Rectal smooth muscle tissue (tissue), 1 donor: ENCODE results near the gene CAPSL.

Experiments used
- H3K27ac ChIP-seq: one replicate; pipeline ENCODE4 v1.7.0; 2013; ENCODE audit warnings: low read depth, low read length, inconsistent platforms
- H3K27me3 ChIP-seq: one replicate; pipeline ENCODE4 v1.7.0; 2013; ENCODE audit warnings: low read length; ENCODE audit not compliant: control insufficient read depth, insufficient read depth
- H3K36me3 ChIP-seq: one replicate; pipeline ENCODE4 v1.7.0; 2013; ENCODE audit warnings: low read length; ENCODE audit not compliant: control insufficient read depth, insufficient read depth
- H3K4me1 ChIP-seq: one replicate; pipeline ENCODE4 v1.7.0; 2013; ENCODE audit warnings: low read length; ENCODE audit not compliant: control insufficient read depth, insufficient read depth
- H3K4me3 ChIP-seq: one replicate; pipeline ENCODE4 v1.7.0; 2013; ENCODE audit warnings: low read length
- H3K9ac ChIP-seq: one replicate; pipeline ENCODE4 v1.7.0; 2013; ENCODE audit warnings: low read length

CAPSL gene

DNA sequence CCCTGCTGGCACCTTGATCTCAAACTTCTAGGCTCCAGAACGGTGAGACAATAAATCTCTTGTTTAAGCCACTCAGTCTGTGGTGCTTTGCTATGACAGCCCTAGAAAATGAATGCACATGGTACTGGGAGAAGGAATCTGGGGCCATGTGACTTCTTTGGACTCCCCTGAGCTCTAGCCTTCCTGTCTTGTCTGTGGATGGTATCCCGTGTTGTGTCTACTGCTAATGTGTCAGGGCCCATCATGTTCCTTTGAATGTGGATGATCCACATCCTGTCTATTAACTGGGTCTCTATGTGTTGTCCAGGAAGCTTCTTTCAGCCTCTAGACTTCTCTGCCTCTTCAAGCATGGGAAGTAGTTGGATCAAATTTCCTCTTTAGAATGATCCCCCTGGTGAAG, 56.7 kb downstream of the CAPSL start:
- H3K4me3 ChIP-seq = no peak overlapping the region
- no peaks in the 10 kb centered on the region for H3K36me3 ChIP-seq

DNA sequence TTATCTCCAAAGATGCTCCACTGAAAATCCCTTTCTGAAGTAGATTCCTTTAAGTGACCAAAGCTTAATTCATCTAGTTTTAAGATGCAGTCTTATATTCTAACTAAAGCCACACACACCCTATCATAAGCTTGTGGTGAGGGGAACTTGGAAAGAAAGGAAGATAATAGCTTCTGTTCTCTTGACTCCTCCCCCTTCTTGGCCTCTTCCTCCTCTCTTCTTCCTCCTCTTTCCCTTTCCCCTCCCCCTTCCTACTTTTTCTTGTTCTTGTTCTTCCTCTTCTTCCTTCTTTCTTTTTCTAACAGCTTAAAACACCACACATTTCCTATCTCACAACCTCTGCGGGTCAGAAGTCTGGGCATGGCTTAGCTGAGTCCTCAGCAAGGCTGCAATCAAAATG, 58.3 kb downstream of the CAPSL start:
- no peaks in the 10 kb centered on the region for H3K36me3 ChIP-seq
- H3K4me3 ChIP-seq = no peak overlapping the region
- no peaks in the 10 kb centered on the region for H3K27me3 ChIP-seq
- no peak overlapping the region for H3K27ac ChIP-seq
- H3K4me1 ChIP-seq = no peaks in the 10 kb centered on the region
- no peak overlapping the region for H3K9ac ChIP-seq

More for the DNA sequence above, 56.7 kb downstream of the CAPSL start:
- Histone ChIP-seq H3K9ac (no peak overlapping the region), H3K27me3 (no peaks in the 10 kb centered on the region), H3K4me1 (no peaks in the 10 kb centered on the region), H3K27ac (no peak overlapping the region)

DNA sequence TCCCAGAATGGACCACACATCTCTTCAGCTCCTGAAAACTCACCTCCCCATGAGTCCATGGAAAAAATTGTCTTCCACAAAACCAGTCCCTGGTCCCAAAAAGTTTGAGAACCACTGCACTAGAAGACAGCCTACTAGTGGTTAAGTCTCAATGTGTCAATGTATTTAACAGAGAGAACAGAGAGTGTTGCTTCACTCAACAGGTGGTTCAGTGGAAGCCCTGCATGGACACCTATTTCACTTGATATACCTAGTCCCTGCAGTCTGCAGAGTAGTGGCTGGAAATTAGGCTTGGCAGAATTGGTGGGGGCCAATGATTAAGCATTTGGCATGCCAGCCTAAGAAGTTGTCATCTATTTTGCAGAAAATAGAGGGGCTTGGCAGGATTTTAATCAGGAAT, 58.8 kb downstream of the CAPSL start:
- no peaks in the 10 kb centered on the region for H3K27me3 ChIP-seq
- H3K36me3 ChIP-seq = no peaks in the 10 kb centered on the region

DNA sequence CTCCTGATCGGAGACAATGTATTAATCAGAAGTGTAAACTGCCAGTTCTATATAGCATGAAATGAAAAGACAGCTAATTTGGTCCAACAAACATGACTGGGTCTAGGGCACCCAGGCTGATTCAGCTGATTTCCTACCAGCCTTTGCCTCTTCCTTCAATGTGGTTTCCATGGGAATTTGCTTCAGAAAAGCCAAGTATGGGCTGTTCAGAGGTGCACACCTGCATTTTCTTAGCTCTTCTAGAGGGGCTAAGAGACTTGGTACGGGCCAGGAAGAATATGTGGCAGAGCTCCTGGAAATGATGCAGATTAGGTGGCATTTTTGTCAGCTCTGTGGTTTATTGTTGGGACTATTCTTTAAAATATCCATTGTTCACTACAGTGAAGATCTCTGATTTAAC, 59.3 kb downstream of the CAPSL start:
- H3K9ac ChIP-seq = no peak overlapping the region
- no peak overlapping the region for H3K27ac ChIP-seq
- no peaks in the 10 kb centered on the region for H3K36me3 ChIP-seq
- H3K4me1 ChIP-seq = no peaks in the 10 kb centered on the region
- no peak overlapping the region for H3K4me3 ChIP-seq
- no peaks in the 10 kb centered on the region for H3K27me3 ChIP-seq

More for the DNA sequence above, 58.8 kb downstream of the CAPSL start:
- H3K27ac ChIP-seq = no peak overlapping the region
- no peak overlapping the region for H3K9ac ChIP-seq
- no peaks in the 10 kb centered on the region for H3K4me1 ChIP-seq
- H3K4me3 ChIP-seq = no peak overlapping the region

DNA sequence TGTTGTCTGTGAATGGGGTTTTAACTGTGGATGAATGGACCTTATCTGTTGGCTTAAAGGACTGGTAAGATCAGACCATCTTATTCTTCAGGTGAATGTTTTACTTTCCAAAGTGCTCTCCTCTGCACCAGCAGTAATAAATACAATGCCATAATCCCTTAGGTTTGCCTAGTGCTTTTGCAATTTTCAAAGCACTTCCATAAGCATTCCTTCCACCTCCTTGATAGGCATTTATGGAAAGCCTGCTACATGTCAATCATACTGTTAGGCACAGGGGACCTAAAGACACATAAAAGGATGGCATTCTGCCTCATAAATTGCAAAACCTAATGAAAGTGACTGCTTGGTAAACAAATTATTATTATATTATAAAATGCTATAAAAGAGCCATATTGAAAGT, 60.3 kb downstream of the CAPSL start:
- H3K27me3 ChIP-seq = no peaks in the 10 kb centered on the region
- no peak overlapping the region for H3K9ac ChIP-seq
- no peak overlapping the region for H3K27ac ChIP-seq
- H3K4me1 ChIP-seq = no peaks in the 10 kb centered on the region
- no peak overlapping the region for H3K4me3 ChIP-seq
- no peaks in the 10 kb centered on the region for H3K36me3 ChIP-seq

DNA sequence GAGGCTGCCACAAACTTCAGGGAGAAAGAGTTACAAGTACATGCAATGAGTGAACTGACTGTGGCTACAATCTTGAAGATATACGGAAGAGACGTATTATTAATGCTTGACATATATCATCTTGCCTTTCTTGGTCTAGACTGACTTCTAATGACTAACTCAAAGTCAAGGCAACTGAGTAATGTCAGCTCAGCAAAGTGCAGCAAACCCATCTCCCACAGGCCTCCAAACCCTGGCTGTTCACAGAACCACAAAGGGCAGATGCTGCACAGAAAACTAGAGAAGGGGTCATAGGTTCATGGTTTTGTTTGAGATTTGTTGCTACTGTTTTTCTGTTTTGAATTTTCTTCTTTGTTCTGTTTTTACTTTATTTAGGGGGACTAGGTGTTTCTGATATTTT, 60.8 kb downstream of the CAPSL start:
- Histone ChIP-seq H3K4me1 (no peaks in the 10 kb centered on the region), H3K27me3 (no peaks in the 10 kb centered on the region), H3K27ac (no peak overlapping the region), H3K9ac (no peak overlapping the region), H3K4me3 (no peak overlapping the region), H3K36me3 (no peaks in the 10 kb centered on the region)

DNA sequence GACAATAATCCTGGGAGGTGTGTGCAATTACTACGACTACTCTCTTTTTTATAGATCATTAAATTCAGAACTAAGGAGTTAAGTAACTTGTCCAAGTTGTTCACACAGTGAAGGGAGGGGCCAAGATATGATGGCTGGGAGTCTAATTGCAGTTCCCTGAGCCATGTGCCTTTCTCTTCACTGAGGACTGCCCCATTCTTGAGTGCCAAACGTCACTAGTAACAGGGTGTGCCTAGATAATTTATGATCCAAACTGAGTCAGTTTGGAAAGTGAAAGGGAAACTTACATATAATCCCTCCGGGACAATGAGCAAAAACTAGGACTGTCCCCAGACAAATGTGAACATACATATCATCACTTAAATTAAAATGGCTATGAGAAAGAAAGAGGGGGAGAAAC, 61.5 kb downstream of the CAPSL start:
- no peak overlapping the region for H3K4me3 ChIP-seq
- H3K9ac ChIP-seq = no peak overlapping the region
- H3K36me3 ChIP-seq = no peaks in the 10 kb centered on the region
- no peaks in the 10 kb centered on the region for H3K4me1 ChIP-seq
- no peaks in the 10 kb centered on the region for H3K27me3 ChIP-seq
- no peak overlapping the region for H3K27ac ChIP-seq

DNA sequence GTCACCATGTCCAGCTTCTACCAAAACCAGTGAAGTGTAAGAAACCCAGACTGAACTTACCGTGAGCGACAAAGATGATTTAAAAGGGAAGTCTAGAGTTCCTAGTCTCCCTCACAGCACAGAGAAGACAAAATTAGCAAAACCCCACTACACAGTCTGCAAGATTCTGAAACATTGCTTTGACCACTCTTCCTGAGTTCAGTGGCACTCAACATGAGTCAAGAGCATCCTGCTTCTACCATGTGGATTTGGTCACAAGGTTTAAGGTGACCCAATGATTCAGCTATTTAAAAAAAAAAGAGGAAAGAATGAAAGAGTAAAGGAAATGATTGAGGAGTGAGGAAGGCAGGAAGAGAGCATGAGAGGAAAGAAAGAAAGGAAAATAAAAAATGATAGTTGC, 62.0 kb downstream of the CAPSL start:
- Histone ChIP-seq H3K4me3 (no peak overlapping the region), H3K4me1 (no peaks in the 10 kb centered on the region), H3K27ac (no peak overlapping the region), H3K9ac (no peak overlapping the region), H3K36me3 (no peaks in the 10 kb centered on the region), H3K27me3 (no peaks in the 10 kb centered on the region)

DNA sequence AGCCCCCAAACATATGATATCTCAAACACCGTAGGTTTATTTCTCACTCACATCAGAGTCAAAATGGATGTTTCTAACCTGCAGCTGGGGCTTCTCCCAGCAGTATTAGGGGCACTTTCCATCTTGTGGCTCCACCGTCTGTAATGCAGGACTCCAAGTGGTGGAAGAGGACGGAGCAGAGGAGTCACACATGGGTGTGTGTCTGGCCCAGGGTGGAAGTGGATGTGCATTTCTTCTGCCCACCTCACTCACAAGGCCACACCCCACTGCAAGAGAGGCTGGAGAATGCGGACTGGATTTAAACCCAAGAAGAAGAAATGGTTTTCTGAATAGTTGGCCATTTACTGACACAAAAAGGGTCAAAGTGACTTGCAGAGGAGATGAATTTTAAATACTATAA, 67.8 kb downstream of the CAPSL start:
- no peak overlapping the region for H3K9ac ChIP-seq
- H3K27me3 ChIP-seq = no peaks in the 10 kb centered on the region
- no peak overlapping the region for H3K27ac ChIP-seq
- H3K4me3 ChIP-seq = no peak overlapping the region
- H3K4me1 ChIP-seq = no peaks in the 10 kb centered on the region
- no peaks in the 10 kb centered on the region for H3K36me3 ChIP-seq

DNA sequence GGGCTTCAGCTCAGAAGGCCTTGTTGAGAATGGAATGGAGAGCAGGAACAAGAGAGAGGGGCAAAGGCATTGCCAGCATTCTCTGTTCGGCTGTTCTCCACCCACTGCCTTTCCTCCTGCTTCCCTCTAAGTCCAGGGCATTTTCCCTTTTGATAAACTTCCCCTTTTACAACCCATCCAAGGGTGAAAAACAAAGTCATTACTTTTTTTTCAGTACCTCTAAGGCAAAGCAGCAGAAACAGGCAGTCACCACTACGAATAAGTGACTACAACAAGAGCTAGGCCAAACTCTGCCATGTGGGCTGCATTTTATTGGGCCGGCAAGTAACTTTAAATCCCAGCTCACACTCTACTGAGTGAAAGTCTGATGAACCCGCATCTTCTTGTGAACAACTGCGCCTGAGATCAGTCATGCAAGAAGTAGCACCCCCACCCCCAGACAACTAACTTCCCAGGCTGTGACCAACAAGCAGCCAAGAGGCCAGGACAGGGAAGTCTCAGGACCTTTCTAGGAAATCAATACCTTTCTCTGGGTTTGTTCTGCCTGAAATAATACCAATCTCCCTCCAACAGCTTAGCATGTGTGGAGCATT, 68.6 kb downstream of the CAPSL start:
- H3K27ac ChIP-seq = no peak overlapping the region
- H3K4me1 ChIP-seq = no peaks in the 10 kb centered on the region
- no peak overlapping the region for H3K9ac ChIP-seq
- H3K4me3 ChIP-seq = no peak overlapping the region
- no peaks in the 10 kb centered on the region for H3K27me3 ChIP-seq
- H3K36me3 ChIP-seq = no peaks in the 10 kb centered on the region

DNA sequence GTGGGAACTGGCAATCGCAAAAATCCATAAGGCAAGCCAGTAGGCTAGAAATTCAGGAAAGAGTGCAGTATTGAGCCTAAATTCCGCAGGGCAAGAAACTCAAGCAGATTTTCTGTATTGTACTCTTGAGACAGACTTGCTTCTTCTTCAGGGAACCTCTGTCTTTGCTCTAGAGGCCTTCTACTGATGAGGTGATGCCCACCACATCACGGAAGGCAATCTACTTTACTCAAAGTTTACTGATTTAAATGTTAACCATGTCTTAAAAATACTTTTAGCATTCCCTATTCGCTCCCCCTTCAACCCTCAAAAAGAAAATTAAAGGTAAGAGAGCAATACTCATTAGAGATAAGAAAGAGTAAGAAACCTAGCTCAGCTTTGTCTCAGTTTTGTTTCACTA, 70.4 kb downstream of the CAPSL start:
- Histone ChIP-seq H3K27me3 (no peaks in the 10 kb centered on the region), H3K4me3 (no peak overlapping the region), H3K9ac (no peak overlapping the region), H3K27ac (no peak overlapping the region), H3K4me1 (no peaks in the 10 kb centered on the region), H3K36me3 (no peaks in the 10 kb centered on the region)

DNA sequence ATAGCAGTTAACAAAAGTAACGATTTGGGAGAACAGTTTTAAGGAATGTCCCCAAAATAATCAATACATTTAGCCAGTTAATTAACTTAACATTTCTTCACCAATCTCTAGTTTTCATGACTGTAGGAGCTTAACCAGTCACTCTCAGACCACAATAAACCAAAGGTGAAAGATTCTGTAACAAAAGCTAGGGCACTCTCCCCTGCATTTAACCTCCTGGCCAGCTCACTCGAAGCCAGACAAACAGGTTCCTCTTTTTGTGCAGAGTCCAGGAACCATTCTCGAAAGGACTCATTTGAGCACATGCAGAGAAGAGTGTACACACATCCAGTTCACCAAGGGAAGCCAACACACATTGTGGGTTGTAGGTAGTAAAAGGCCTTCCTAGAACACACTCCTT, 75.3 kb downstream of the CAPSL start:
- Histone ChIP-seq H3K9ac (no peak overlapping the region), H3K27ac (no peak overlapping the region), H3K4me3 (no peak overlapping the region), H3K36me3 (no peaks in the 10 kb centered on the region), H3K27me3 (no peaks in the 10 kb centered on the region), H3K4me1 (no peaks in the 10 kb centered on the region)

DNA sequence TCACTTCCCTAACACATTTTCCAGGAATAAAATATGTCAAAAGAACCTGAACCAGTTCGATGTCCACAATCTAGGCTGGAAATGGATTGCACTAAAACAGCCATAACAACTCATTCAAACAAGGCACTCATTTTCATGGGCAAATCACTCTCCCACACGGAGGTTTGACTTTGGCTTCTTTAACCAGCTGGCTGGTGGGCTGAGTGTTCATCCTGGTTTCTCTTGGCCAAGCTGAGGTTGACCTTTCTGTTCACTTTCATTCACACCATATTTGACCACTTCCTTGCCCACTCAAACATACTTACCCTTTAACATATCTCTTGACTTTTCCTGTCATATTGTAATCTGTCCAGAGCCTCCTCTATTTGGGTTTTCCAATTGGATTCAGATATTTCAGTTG, 76.3 kb downstream of the CAPSL start:
- Histone ChIP-seq H3K36me3 (no peaks in the 10 kb centered on the region), H3K4me1 (no peaks in the 10 kb centered on the region), H3K27ac (no peak overlapping the region), H3K9ac (no peak overlapping the region), H3K4me3 (no peak overlapping the region), H3K27me3 (no peaks in the 10 kb centered on the region)
